GM19463 (cell line): ENCODE results near the gene FBXO10.
A peak's percentile ranks its signal among the peaks of the same experiment; 100 is the strongest.
"Not testable (repeated sequence)": the region's sequence is repeated elsewhere in the genome, so short reads cannot be mapped to it uniquely, and the experiment has no call there.

Source experiments
- ATAC-seq: cut with Tn5 transposase; IDR thresholded peaks from one replicate; pipeline ENCODE4 v1.9.1; 2021; ENCODE audit warnings: mild to moderate bottlenecking, moderate library complexity; ENCODE audit not compliant: unreplicated experiment

FBXO10 gene, protein sequence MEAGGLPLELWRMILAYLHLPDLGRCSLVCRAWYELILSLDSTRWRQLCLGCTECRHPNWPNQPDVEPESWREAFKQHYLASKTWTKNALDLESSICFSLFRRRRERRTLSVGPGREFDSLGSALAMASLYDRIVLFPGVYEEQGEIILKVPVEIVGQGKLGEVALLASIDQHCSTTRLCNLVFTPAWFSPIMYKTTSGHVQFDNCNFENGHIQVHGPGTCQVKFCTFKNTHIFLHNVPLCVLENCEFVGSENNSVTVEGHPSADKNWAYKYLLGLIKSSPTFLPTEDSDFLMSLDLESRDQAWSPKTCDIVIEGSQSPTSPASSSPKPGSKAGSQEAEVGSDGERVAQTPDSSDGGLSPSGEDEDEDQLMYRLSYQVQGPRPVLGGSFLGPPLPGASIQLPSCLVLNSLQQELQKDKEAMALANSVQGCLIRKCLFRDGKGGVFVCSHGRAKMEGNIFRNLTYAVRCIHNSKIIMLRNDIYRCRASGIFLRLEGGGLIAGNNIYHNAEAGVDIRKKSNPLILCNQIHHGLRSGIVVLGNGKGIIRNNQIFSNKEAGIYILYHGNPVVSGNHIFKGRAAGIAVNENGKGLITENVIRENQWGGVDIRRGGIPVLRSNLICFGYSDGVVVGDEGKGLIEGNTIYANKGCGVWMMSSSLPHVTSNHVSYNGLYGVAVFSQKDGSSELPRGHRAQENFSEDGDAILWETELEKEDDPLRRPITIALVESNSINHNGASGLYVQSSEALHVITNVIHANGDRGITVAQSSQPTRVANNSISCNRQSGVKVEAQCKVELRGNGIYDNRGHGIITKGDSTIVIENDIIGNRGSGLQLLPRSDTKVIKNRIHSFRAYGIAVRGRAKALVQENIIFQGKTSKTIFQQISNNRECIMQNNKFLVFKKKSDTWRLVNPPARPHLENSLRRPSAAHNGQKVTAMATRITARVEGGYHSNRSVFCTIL

DNA sequence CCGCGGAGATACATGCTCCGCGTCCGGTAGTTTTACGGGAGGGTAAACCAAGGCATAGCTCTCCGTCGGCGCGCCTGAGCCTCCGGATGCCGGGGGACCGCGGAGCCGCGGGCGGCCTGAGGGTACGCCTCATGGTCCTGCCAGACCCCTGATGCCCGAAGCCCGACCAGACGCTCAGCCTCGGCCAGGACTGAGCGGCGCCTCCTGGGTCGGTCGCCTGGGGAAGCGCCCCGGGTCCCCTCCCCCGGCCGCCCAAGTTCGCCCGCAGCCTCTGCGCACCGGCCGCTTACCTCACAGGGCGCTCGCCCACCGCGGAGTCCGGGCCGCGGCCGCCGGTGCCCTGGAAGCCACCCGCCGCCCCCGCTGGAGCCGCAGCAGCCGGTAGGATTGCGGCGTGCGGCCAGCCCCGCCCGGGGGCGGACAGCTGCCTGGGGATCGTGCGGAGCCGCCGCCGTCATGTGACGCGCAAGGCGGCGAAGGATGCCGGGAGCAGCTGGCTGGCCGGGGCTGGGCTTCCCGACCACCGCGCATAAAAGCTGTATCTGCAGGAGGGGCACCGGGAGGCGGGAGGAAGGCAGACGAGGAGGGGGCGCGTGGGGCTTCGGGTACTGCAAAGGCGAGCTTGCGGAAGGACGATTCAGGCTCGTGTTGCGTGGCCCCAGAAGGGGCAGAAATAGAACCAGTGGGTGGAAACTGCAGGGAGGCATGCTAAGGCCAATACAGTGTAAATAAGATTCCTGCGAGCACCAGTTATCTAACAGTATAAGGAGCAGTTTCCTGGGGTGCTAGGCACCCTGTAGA is at the start of gene FBXO10:
FBXO10 (minus strand) TSS at position 460 of the 801 bp plus-strand sequence. CDS start 34,612 bp downstream, outside the sequence.
- ATAC-seq: peak; percentile 77

DNA sequence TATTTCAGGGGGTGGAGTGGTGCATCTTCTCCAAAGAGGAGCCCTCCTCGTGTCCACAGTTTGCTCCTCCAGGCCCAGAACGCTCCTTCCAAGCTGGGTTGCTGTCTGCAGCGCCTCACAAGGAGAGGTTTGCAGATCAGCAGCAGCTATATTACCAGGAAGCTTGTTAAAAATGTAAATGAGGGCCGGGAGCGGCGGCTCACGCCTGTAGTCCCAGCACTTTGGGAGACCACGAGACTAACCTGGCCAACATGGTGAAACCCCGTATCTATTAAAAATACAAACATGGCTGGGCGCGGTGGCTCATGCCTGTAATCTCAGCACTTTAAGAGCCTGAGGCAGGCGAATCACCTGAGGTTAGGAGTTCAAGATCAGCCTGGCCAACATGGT is 49.6 kb upstream of the FBXO10 start:
- no peak for ATAC-seq

DNA sequence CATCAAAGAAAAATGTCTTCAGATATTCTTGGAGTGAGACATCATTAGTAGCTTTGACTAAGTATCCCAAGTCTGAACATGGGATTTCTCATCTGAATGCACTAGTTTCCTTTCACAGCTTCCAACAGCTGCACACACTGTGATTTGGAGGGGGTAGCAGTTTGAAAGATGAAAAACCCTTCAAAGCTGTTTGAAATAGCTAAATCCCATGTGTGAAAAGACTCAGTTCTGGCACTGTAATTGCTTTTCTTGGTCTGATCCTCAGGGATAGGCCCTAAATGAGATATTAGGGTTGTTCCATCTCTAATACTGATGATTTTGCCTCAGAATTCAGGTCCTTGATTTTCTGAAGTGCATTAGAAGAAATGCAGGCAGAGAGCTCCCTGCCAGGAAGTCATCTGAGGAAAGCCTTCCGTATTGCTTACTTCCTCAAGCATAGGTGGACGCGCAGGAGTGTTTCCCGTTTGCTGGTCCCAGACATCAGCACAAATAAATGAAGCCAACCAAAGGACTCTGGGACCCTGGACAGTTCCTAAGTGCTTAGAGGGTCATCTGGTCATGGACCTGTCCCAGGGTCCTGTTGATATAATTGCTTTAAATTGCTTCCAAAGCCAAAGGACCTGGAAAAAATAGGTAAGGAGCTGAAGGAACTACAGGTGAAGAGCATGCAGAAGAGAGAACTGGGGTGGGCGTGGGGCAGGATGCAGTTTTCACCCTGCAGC is 49.0 kb upstream of the FBXO10 start:
- ATAC-seq: no peak

DNA sequence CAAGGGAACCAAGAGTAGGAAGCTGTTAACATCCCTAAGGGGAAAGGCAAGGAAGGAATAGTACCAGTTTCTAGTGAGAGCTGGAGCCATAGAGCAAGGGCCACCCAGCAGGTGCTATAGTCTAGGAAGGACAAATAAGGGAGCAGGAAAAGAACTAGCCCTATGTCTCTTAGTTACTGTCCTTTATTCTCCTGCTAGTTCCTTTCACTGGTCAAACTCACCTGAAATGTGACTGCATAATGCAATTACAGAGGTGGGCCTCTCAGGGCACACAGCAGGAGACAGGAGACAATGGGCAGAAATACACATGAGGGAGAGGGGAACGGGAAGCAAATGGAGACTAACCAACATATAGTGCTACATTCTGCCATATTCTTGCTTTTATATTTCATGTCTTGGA is 47.9 kb upstream of the FBXO10 start:
- no peak for ATAC-seq

DNA sequence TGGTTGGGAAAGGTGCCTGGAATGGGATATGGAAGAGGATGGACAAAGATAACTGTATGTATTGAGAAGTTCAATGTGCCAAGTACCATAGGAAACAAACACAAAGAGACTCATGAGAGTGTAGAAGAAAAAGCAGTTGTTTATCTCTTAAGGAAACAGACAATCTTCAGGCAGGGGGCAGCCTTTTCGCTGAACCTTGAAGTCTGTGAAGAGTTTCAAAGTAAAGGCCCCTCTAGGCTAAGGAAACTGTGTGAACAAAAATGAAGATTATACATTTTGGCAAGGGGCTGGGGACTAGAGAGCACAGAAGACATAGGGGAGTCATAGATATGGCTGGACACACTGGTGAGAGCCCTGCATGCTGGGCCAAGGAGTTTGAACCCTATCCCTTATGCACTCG is 47.1 kb upstream of the FBXO10 start:
- no peak for ATAC-seq

DNA sequence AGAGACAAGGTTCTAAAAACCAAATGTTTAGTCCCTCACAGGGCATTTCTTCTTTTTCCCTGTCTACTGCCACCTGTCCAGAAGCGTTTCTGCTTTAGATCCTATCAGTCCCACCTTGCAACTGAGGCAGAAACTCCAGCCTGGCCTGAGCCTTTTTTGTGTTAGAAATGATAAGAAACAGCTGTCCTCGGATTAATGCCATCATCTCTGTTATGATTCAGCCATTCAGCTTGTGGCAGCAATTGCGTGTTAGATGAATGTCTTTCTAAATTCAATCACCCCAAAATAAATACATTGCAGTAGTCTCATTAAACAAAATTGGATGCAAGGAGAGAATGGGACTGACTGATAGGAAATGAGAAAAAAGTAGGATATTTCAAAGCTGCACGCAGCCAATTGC is 46.3 kb upstream of the FBXO10 start:
- ATAC-seq: no peak

DNA sequence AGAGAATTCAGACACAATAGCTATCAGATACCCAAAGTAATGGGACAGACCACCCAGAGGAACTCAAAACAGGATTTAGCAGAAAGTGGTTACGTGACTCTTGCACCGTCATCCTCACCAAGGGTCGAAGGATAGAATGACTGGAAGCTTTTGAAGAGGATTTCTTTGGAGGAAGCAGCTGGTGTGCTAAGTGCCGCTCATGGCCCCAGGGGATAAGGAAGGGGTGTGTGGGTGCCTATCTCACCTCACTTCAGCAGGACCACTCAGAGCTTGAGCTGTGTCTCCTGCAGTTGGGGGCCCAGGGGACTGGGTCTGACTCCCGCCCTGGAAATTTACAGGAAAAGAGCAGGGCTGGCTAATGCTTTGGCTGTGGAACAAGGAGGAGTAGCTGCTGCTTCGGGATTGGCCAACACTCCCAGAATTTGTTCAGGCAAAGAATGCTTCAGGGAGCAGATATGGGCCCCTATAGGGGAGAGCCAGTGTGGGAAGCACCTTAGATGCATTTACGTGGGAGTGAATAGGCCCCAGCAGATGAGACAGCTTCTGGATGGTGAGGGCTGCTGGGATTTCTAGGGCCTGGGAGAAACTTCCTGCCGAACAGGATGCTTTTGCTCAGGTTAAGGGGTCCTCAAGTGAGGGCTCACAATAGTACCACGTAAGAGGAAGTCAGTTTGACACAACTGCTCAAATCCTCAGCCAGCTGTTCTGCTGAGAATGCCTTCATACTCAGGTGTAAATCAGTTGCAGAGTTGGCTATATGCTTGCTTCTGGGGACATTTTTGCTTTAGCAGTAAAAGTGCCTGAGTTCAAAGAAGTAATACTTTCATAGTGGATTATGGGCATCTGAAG is 45.3 kb upstream of the FBXO10 start:
- ATAC-seq: no peak

DNA sequence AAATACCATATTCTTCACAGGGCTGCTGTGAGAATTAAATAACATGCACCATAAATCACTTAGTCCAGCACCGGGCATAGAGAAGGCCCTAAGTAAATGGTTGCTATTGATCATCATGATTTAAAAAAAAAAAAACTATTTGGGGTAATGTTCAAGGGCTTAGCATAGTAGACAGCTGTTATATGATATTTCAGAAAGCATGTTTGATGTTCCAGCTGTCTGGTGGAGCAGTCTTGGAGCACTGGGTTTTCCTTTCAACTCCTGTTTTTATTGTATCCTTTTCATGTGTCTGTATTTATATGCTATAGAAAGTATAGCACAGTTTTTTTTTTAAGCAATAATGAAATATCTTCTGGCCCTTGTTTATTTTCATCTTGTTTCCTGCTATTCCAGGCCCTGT is 44.2 kb upstream of the FBXO10 start:
- ATAC-seq: no peak

DNA sequence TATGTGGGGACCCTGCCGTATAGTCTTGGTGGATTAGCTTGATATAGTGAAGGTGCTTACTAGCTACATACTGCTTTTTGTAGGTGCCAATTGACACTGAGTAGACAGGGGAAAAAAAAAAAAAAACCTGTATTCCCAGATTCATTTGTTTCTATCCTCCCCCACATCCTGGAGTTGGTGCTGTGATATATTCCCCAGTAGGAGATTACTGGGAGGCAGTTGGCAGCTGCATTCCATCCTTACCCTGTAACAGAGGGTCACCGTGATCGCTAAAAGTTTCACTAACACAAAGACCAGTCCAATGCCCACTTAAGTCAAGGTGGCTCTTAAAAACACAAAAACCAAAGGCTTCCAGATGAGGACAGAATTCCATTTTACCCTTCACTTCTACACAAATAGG is 43.6 kb upstream of the FBXO10 start:
- ATAC-seq: no peak

DNA sequence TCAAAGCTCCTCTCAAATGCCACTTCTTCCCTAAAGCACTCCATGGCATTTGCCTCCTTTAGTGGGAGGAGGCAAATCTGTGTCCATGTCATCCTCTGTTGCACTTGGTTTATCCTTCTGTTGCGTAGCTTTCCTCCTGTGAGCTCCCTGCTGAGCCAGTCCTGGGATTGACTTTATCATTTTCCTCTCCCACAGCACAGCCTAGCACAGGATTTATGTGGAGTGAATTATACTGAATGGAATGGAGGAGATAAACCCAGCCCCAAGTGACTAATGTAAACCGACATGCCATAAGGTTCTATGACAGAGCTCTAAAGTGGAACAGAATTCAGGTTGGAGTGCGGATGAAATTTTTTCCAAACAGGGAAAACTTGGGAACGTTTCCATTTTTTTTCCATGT is 42.6 kb upstream of the FBXO10 start:
- ATAC-seq: no peak

DNA sequence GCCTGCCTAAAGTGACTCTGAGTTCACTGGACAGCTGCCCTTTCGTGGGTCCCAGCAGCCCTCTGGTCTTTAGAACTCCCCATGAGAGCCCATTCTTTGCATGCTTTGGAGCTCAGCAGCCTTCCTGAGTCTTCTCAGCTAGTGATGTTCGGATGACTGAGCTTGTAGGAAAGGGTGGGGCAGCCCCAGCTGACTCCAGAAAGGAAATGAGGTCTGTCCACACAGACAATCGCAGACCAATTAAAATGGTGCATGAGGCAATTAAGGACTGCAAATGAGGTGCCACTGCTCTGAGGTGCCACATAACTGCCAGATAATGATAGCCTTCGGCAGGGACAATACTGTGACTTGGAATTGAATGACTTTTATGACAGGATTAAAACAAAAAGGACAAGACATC is 41.7 kb upstream of the FBXO10 start:
- ATAC-seq: no peak

DNA sequence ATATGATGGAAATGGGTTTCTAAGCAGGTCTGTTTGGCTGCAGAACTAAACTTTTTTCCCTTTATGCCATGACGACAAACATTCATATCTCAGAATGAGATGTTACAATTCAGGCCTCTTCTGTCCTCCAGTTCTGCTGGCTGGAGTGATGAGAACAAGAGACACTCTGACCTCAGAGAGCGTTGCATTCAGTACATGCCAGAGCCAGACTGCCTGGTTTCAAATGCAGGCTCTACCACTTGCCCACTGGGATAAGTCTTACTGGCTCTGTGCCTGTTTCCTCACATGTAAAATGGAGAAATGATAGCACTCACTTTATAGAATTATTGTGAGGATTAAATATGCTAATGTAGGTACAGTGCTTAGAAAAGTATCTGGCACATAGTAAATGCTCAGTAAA is 41.0 kb upstream of the FBXO10 start:
- no peak for ATAC-seq

DNA sequence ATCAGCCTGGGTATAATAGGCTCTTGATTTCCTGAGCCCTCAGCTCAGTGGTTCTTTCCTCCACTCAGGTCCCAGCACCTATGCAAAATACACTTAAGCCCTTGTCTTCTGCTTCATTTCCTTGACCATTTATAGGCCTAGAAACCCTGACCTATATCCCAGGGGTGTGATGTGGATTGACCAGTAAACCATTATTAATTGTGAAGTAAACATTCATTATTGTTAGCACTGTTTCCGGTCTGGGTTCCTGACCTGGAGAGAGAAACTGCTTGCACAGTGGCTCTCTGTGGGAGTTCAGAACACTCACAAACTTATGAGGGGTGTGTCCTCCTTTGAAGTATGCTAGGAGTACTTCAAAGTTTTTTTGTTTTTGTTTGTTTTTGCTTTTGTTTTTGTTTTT is 35.8 kb upstream of the FBXO10 start:
- no peak for ATAC-seq

DNA sequence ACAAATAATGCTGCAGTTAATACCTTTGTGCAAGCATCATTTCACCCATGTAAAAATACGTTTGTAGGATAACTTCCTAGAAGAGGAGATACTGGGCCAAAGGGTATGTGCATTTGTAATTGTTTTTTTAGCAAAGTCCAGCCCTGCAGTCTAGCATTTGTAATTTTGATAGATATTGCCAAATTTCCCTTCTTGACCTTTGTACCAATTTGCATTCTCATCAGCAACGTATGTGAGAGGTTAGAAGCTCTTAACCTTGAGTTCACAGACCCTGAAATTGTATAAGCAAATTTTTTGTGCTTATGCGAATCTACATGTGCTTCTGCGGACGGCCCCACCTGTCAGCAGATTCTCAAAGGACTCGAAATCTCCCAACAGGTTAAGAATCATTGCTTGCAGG is 34.8 kb upstream of the FBXO10 start:
- no peak for ATAC-seq

DNA sequence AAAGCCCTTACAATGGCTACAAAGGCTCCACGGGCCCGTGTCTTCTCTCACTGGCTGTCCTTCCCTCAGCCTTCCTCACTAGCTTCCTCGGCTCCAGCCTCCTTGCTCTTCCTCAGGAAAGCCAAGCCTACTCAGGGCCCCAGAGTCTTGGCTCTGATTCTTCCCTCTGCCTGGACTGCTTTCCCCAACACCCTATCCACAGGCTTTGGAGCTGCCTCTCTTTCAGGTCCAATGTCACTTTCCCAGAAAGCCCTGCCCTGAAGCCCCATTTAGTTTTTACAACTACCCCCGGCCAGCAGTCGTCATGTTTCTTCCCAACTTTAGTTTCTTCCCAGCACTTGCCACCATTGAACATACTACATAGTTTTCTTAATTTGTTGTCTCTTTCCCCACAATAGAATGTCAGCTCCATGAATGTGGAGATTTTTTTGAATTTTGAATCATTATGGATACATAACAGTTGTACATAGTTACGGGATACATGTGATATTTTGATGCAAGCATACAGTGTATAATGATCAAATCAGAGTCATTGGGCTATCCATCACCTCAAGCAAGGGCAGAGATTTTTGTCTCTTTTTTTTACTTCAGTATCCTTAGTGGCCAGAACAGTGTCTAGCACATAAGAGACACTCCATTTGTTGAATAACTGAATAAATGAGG is 33.7 kb upstream of the FBXO10 start:
- ATAC-seq: no peak

DNA sequence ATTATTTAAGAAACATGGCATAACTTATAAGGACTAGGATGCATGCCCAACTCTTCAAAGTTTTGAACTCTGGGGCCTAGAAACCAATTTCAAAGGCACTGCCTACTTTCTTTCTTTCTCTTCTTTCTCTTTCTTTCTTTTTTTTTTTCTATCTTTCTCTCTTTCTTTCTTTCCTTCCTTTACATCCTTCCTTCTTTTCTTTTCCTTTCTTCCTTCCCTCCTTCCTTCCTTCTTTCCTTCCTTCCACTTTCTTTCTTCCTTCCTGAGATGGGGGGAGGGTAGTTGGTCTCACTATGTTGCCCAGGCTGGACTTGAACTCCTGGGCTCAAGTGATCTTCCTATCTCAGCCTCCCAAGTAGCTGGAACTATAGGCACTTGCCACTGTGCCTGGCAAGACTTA is 32.1 kb upstream of the FBXO10 start:
- ATAC-seq: no peak

DNA sequence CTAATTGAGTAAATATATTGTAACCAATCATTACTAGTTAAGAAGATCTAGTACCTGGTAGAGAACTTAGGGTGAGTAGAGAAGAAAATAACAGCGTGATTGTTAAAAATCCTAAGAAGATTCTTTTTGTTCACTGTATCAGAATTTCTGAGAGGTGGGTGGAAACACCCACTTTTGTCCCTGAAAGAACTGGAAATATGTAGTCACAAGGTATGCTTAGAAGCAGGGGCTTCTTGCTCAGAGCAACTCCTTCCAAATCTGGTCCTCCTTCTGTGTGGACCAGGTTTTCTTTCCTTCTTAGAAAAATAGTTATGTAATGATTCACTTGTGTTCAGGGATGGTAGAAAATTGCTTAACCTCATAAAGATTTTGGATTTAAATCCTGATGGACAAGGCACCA is 28.1 kb upstream of the FBXO10 start:
- ATAC-seq: no peak

DNA sequence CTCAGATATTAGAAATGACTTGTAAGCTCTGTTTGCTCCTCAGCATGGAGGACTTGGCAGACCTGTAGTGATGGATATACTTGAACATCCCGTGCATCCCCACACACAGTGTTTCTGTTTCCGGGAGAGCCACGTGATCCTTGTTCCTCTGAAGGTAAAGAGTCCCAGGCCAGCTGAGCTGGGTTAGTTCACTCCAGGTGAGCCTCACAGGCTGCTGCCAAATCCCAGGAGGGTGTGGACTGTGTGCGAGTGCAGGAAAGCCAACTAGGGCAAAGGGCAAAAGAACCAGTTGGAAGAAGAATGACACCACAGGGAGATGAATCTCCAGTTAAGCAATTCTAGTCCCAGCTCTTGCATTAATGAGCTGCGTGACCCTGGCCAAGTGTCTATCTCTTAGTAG is 26.6 kb upstream of the FBXO10 start:
- ATAC-seq: no peak

DNA sequence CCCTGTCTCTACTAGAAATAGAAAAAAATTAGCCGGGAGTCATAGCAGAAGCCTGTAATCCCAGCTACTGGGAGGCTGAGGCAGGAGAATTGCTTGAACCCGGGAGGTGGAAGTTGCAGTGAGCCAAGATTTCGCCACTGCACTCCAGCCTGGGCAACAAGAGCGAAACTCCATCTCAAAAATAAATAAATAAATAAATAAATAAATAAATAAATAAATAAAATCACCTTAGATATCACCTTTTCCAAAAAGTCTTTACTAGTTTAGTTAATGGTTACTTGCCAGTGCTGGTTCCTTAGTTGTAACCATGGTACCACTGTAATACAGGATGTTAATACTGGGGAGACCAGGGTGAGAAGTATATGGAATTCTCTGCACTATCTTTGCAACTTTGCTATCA is 25.9 kb upstream of the FBXO10 start:
- not testable (repeated sequence) for ATAC-seq
